ENCODE measurements around the gene REL. TPM values are rescaled to one million over a fixed set of nuclear protein-coding genes. Genes with fewer than 3 reads are reported as not detected.

REL gene
- total RNA-seq, 2 experiments from 2014 or later = 49.9 to 81.1 TPM

GRCh38 chr2:60906395-60906794 is 25.0 kb downstream of the REL start:
- H3K4me2 ChIP-seq (ENCODE audit: low read length) = no peak overlapping the region
- CTCF ChIA-PET (ENCODE audit: unreplicated experiment) = no interaction called here
- no peaks in the 10 kb centered on the region for H3K9me2 ChIP-seq (ENCODE audit: insufficient read depth, low read length)
- no peaks in the 10 kb centered on the region; the same call in 1 of the 2 replicates for H3K9me3 ChIP-seq (ENCODE audit: low read length)
- intact Hi-C loops (cut with micrococcal nuclease; ENCODE audit: unreplicated experiment) = no loop called here
- H3K36me3 ChIP-seq (ENCODE audit: insufficient read depth, low read length) = peaks cover 96% of the 10 kb centered on the region
- no peak for DNase-seq (ENCODE audit: low spot score)
- POLR2A ChIA-PET = interaction anchor here (0.6 kb wide), 2 partner anchors 25 to 123 kb away, joined by 3 read pairs; partner anchors contain the start of gene REL
- no peaks in the 10 kb centered on the region for H3K4me1 ChIP-seq (ENCODE audit: insufficient read depth, low read length, poor library complexity, severe bottlenecking)
- H4K20me1 ChIP-seq (ENCODE audit: insufficient read depth, low read length) = no peaks in the 10 kb centered on the region
- no peak overlapping the region for H3K27ac ChIP-seq (ENCODE audit: low read depth, low read length, poor library complexity, severe bottlenecking)
- peaks cover 53% of the 10 kb centered on the region for H3K79me2 ChIP-seq (ENCODE audit: insufficient read depth, low read depth, low read length)
- no peak overlapping the region for H3K4me3 ChIP-seq (ENCODE audit: low read depth, low read length, poor library complexity, severe bottlenecking)
- no peak overlapping the region for H2AFZ ChIP-seq (ENCODE audit: low read length)
- no TSS peak for BruUV-seq (replicated peaks)
- TF ChIP-seq, protein P1, sequence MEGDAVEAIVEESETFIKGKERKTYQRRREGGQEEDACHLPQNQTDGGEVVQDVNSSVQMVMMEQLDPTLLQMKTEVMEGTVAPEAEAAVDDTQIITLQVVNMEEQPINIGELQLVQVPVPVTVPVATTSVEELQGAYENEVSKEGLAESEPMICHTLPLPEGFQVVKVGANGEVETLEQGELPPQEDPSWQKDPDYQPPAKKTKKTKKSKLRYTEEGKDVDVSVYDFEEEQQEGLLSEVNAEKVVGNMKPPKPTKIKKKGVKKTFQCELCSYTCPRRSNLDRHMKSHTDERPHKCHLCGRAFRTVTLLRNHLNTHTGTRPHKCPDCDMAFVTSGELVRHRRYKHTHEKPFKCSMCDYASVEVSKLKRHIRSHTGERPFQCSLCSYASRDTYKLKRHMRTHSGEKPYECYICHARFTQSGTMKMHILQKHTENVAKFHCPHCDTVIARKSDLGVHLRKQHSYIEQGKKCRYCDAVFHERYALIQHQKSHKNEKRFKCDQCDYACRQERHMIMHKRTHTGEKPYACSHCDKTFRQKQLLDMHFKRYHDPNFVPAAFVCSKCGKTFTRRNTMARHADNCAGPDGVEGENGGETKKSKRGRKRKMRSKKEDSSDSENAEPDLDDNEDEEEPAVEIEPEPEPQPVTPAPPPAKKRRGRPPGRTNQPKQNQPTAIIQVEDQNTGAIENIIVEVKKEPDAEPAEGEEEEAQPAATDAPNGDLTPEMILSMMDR (conservative IDR thresholded peaks at IDR 0.05; ENCODE audit: low read length) = no peak
- TF ChIP-seq EZH2phosphoT487 (IDR thresholded peaks at IDR 0.05; ENCODE audit: borderline replicate concordance, low read depth, low read length) = no peak

DNA sequence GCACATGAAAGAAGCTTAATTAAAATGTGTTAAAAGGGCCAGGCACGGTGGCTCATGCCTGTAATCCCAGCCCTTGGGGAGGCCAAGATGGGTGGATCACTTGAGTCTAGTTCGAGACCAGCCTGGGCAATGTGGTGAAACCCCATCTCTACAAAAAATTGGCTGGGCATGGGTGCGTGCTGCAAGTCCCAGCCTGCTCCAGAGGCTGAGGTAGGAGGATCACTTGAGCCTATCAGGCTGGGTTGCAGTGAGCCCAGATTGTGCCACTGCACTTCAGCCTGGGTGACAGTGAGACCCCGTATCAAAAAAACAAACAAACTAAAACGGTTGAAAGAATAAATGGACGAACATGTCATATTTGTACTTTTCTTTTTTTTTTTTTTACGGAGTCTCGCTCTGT is 26.0 kb downstream of the REL start:
- POLR2A ChIA-PET = no interaction called here
- Histone ChIP-seq H3K79me2 (ENCODE audit: insufficient read depth, low read depth, low read length) (peaks cover 51% of the 10 kb centered on the region; the same call in 1 of the 2 replicates), H3K27ac (ENCODE audit: low read depth, low read length, poor library complexity, severe bottlenecking) (no peak overlapping the region), H3K4me2 (ENCODE audit: low read length) (no peak overlapping the region), H2AFZ (ENCODE audit: low read length) (no peak overlapping the region), H3K36me3 (ENCODE audit: insufficient read depth, low read length) (peaks cover 96% of the 10 kb centered on the region), H3K9me3 (ENCODE audit: low read length) (no peaks in the 10 kb centered on the region; the same call in 1 of the 2 replicates), H4K20me1 (ENCODE audit: insufficient read depth, low read length) (no peaks in the 10 kb centered on the region), H3K4me1 (ENCODE audit: insufficient read depth, low read length, poor library complexity, severe bottlenecking) (no peaks in the 10 kb centered on the region), H3K9me2 (ENCODE audit: insufficient read depth, low read length) (no peaks in the 10 kb centered on the region), H3K4me3 (ENCODE audit: low read depth, low read length, poor library complexity, severe bottlenecking) (no peak overlapping the region)
- BruUV-seq (replicated peaks) = no TSS peak
- DNase-seq (ENCODE audit: low spot score) = no peak
- intact Hi-C loops (cut with micrococcal nuclease; ENCODE audit: unreplicated experiment) = no loop called here
- CTCF ChIA-PET (ENCODE audit: unreplicated experiment) = no interaction called here
- TF ChIP-seq EZH2phosphoT487 (IDR thresholded peaks at IDR 0.05; ENCODE audit: borderline replicate concordance, low read depth, low read length) = no peak
- TF ChIP-seq, protein P1 (conservative IDR thresholded peaks at IDR 0.05; ENCODE audit: low read length) = no peak

GRCh38 chr2:60925994-60926740 is 44.8 kb downstream of the REL start:
- POLR2A ChIA-PET = interaction anchor here (0.7 to 1.4 kb wide), 4 partner anchors 7 to 176 kb away, joined by 3 read pairs; no protein-coding TSS in a partner anchor
- Histone ChIP-seq H3K4me1 (ENCODE audit: insufficient read depth, low read length, poor library complexity, severe bottlenecking) (no peaks in the 10 kb centered on the region), H3K27ac (ENCODE audit: low read depth, low read length, poor library complexity, severe bottlenecking) (no peak overlapping the region), H3K4me3 (ENCODE audit: low read depth, low read length, poor library complexity, severe bottlenecking) (no peak overlapping the region), H3K9me2 (ENCODE audit: insufficient read depth, low read length) (no peaks in the 10 kb centered on the region), H3K79me2 (ENCODE audit: insufficient read depth, low read depth, low read length) (peaks cover 27% of the 10 kb centered on the region; the same call in 1 of the 2 replicates), H2AFZ (ENCODE audit: low read length) (no peak overlapping the region), H3K36me3 (ENCODE audit: insufficient read depth, low read length) (peaks cover 84% of the 10 kb centered on the region), H3K9me3 (ENCODE audit: low read length) (peaks cover 11% of the 10 kb centered on the region; the same call in 1 of the 2 replicates), H4K20me1 (ENCODE audit: insufficient read depth, low read length) (no peaks in the 10 kb centered on the region), H3K4me2 (ENCODE audit: low read length) (no peak overlapping the region)
- no TSS peak for BruUV-seq (replicated peaks)
- CTCF ChIA-PET (ENCODE audit: unreplicated experiment) = no interaction called here
- TF ChIP-seq EZH2phosphoT487 (IDR thresholded peaks at IDR 0.05; ENCODE audit: borderline replicate concordance, low read depth, low read length) = no peak
- TF ChIP-seq, protein P1 (conservative IDR thresholded peaks at IDR 0.05; ENCODE audit: low read length) = no peak
- intact Hi-C loops (cut with micrococcal nuclease; ENCODE audit: unreplicated experiment) = no loop called here
- DNase-seq (ENCODE audit: low spot score) = no peak

Data from OCI-LY7 (cell line).